ENCODE results near the gene CHMP3.
"Not testable (repeated sequence)": the region's sequence is repeated elsewhere in the genome, so short reads cannot be mapped to it uniquely, and the experiment has no call there.

The CHMP3 gene

DNA sequence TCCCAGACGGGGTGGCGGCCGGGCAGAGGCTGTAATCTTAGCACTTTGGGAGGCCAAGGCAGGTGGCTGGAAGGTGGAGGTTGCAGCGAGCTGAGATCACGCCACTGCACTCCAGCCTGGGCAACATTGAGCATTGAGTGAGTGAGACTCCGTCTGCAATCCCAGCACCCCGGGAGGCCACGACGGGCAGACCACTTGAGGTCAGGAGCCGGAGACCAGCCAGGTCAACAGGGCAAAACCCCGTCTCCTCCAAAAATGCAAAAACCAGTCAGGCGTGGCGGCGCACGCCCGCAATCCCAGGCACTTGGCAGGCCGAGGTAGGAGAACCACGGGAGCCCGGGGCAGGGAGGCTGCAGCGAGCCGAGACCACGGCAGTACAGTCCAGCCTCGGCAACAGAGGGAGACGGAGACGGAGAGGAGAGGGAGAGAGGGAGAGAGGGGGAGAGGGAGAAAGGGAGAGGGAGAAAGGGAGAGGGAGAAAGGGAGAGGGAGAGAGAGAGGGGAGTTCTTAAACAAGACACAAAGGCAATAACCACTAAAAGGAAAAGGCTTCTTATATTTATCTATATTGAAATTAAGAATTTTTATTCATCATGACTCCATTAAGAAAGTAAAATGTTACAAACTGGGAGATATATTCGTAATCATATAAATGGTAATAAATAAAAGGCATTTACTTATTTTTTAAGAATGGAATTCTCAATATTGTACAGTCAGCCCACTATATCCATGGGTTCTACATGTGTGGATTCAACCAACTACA is 13.1 kb downstream of the CHMP3 start:
- not testable (repeated sequence) for DNase-seq (ENCODE audit: low spot score)

DNA sequence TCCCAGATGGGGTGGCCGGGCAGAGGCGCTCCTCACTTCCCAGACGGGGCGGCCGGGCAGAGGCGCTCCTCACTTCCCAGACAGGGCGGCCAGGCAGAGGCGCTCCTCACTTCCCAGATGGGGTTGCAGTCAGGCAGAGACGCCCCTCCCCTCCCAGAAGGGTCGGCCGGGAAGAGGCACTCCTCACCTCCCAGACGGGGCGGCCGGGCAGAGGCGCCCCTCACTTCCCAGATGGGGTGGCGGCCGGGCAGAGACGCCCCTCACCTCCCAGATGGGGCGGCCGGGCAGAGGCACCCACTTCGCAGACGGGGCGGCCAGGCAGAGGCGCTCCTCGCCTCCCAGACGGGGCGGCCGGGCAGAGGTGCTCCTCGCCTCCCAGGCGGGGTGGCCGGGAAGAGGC is 13.8 kb downstream of the CHMP3 start:
- DNase-seq (ENCODE audit: low spot score), result not testable (repeated sequence)

DNA sequence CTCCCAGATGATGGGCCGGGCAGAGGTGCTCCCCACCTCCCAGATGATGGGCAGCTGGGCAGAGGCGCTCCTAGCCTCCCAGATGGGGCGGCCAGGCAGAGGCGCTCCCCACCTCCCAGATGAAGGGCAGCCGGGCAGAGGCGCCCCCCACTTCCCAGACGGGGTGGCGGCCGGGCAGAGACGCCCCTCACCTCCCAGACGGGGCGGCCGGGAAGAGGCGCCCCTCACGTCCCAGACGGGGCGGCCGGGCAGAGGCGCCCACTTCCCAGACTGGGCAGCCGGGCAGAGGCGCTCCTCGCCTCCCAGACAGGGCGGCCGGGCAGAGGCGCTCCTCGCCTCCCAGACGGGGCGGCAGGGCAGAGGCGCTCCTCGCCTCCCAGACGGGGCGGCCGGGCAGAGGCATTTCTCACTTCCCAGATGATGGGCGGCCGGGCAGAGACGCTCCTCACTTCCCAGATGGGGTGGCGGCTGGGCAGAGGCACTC is 14.3 kb downstream of the CHMP3 start:
- DNase-seq (ENCODE audit: low spot score), result not testable (repeated sequence)

DNA sequence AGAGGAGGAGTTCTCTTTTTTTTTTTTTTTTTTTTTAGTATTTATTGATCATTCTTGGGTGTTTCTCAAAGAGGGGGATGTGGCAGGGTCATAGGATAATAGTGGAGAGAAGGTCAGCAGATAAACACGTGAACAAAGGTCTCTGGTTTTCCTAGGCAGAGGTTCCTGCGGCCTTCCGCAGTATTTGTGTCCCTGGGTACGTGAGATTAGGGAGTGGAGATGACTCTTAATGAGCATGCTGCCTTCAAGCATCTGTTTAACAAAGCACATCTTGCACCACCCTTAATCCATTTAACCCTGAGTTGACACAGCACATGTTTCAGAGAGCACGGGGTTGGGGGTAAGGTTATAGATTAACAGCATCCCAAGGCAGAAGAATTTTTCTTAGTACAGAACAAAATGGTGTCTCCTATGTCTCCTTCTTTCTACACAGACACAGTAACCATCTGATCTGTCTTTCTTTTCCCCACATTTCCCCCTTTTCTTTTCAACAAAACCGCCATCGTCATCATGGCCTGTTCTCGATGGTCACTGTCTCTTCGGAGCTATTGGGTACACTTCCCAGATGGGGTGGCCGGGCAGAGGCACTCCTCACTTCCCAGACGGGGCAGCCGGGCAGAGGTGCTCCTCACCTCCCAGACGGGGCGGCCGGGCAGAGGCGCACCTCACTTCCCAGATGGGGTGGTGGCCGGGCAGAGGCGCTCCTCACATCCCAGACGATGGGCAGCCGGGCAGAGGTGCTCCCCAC is 14.9 kb downstream of the CHMP3 start:
- DNase-seq (ENCODE audit: low spot score), result not testable (repeated sequence)

DNA sequence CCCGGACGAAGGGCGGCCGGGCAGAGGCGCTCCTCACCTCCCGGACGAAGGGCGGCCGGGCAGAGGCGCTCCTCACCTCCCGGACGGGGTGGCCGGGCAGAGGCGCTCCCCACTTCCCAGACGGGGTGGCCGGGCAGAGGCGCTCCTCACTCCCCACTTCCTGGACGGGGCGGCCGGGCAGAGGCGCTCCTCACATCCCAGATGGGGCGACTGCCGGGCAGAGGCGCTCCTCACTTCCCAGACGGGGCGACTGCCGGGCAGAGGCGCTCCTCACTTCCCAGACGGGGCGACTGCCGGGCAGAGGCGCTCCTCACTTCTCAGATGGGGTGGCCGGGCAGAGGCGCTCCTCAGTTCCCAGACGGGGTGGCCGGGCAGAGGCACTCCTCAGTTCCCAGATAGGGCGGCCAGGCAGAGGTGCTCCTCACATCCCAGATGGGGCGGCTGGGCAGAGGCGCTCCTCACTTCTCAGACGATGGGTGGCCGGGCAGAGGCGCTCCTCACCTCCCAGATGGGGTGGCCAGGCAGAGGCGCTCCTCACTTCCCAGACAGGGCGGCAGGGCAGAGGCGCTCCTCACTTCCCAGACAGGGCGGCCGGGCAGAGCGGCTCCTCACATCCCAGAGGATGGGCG is 17.8 kb downstream of the CHMP3 start:
- not testable (repeated sequence) for DNase-seq (ENCODE audit: low spot score)

DNA sequence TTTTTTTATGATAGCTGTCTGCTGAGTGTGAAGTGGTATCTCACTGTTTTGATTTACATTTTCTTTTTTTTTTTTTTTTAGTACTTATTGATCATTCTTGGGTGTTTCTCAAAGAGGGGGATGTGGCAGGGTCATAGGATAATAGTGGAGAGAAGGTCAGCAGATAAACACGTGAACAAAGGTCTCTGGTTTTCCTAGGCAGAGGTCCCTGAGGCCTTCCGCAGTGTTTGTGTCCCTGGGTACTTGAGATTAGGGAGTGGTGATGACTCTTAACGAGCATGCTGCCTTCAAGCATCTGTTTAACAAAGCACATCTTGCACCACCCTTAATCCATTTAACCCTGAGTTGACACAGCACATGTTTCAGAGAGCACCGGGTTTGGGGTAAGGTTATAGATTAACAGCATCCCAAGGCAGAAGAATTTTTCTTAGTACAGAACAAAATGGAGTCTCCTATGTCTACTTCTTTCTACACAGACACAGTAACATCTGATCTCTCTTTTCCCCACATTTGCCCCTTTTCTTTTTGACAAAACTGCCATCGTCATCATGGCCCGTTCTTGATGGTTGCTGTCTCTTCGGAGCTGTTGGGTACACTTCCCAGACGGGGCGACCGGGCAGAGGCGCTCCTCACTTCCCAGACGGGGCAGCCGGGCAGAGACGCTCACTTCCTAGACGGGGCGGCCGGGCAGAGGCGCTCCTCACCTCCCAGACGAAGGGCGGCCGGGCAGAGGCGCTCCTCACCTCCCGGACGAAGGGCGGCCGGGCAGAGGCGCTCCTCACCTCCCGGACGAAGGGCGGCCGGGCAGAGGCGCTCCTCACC is 18.8 kb downstream of the CHMP3 start:
- not testable (repeated sequence) for DNase-seq (ENCODE audit: low spot score)

DNA sequence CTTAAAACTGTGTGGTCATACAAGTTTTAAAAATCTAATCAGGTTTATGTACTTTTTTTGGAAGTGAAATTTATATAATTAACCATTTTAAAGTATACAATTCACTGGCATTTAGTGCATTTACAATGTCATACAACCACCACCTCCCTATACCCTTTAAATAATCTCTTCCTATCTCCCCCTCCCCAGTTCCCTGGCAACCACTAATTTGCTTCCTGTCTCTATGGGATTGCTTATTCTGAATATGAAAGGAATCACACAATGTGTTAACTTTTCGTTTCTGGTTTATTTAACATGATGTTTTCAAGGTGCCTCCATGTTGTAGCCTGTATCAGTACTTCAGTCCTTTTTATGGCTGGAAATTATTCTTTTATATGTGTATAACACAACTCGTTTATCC is 19.4 kb downstream of the CHMP3 start:
- DNase-seq (ENCODE audit: low spot score), result no peak

DNA sequence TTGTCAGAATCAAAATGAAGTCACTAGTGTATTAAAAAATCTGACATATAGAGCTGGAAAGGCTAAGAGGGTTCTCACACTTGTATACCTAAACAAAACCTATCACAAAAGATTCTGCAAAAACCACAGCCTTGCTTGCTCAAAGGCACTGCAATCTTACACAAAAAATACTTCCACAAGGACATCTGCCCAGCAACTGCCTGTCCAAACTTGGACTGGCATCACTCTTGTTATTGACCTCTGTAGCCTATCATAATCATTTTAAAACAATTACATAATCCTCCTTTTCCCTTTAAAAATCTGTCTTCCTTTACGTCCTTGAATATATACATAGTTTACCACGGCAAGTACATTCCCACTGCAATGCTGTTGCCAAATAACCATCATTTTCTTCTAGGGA is 19.9 kb downstream of the CHMP3 start:
- DNase-seq (ENCODE audit: low spot score), result no peak

DNA sequence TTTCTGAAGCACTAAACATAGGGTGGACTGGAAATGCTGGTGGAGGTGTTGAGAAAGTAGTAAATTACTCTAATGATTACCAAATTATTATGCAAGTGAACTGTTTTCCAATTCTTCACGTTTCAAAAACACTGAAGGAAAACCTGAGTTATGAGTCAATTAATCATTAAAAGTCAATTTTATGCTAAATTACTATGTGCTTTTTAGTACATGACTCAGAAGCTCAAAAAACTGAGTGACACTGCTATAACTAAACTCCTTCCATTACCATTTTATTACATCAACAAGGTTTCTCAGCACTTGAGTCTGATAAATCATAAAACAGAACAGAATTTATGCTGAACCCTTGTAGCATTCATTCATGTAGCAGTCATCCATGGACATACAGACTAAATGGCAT is 20.4 kb downstream of the CHMP3 start:
- DNase-seq (ENCODE audit: low spot score), result no peak

DNA sequence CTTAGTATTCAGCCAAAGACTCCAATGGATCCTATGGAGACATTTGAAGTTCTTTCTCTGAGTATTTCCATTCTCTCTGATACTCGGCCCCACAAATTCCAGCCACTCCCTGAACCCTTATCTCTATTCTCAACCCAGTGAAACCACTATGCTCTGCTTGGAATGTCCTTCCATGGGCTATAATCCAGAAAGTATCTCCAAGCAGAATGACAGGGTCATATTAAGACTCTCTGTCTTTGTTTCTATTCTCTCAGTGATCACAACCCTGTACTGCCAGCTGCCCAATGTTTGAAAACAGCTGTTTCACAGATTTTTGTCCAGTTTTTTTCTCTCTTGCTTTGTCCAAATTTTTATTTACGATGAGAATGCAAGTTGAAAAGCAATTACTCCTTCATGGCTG is 21.9 kb downstream of the CHMP3 start:
- no peak for DNase-seq (ENCODE audit: low spot score)

DNA sequence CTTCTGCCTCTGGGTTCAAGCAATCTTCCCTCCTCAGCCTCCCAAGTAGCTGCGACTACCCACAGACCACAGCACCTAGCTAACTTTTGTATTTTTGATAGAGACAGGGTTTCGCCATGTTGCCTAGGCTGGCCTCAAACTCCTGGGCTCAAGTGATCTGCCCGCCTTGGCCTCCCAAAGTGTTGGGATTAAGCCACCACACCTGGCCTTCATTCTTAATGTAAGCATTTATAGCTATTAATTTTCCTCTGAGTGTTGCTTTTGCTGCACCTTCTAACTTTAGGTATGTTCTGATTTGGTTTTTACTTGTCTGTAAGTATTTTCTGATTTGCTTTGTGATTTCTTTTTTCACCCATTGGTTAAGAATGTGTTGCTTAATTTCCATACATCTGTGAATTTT is 29.7 kb downstream of the CHMP3 start:
- no peak for DNase-seq (ENCODE audit: low spot score)

DNA sequence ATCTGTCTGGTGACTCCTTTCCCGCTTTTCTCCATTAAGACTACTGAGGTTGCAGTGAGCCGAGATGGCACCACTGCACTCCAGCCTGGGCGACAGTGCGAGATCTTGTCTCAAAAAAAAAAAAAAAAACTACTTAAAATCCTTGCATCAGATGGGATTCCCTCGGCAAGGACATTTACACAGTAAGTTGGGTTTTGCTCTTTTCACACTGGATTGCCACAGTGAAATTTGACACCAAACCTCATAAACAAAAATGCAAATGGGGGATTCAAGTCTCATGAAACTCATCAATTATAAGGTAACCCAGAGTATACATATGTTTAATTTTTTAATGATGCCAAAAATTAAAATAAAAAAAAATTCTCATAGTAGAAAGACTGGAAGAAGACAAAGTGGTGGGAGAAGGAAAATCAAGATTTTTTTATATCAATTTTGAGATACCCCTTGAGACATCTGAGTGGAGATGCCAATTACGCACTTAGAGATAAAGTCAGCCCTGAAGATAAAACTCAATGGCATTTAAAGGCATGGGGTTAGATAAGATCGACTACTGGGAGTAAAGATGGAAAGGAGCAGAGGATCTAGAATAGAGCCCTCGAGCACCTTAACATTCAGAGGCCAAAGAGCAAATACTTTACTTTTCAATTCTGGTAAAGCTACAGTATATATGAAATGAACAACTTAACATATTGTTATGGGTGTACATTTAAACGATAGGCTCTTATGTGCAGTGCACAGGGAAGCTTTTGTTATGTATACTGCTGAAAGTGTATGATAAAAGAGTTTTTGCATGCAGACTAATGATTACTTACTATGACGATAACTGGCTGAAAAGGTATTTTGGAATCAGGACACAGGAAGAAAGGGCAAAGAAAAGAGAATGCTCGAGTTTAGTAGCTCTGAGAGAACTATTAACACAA is 37.6 kb downstream of the CHMP3 start:
- no peak for DNase-seq (ENCODE audit: low spot score)

DNA sequence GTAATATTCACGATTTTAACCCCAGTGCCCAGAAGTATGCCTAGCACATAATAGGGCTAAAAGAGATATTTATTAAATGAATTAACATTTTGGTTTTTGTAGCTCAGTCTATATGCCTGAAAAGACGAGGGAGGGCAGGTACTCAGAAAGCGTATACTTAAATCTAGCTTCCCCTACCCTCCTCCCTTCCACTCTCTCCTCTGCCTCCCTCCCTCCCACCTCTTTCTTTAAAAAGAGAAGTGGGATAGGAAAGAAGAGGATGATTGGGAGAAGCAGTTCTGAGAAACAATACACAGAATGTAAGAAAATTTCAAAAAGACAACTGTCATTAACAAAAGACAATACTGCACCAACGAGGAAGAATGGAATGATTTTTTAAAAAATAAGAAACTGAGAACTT is 39.8 kb downstream of the CHMP3 start:
- DNase-seq (ENCODE audit: low spot score), result no peak

DNA sequence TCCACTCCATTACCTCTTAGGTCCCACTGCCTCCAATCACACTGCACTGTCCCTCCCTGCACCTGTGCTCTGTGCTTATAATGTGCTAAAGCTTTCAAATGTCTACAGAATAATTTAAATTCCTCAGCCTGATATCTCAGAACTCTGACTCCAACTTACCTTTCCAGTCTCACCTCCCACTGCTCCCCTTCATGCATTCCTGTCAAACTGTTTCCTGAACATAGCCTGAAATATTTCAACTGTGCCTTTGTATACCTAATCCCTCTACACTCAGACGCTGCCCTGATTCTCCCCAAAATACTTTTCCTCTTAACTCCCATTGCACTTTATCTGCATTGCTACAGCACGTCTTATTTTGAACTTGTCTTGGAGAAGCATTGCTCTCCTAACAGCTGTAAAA is 40.5 kb downstream of the CHMP3 start:
- DNase-seq (ENCODE audit: low spot score), result no peak

DNA sequence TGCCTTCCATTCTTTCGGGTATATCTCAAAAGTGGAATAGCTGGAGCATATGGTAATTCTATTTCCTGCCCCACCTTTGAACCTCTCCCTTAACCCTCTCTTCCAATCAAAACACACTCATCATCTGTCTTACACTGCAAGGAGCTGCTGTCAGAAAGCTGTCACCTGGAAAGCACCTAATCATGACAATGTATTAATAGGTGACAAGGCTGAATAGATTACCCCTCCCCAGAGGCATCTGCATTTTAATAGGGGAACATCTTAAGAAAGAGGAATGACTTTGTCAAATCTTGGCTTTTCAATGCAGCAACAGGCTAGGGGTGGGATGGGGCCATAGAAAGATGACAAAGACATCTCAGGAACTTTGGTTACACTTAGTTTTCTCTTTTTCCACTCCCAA is 41.3 kb downstream of the CHMP3 start:
- DNase-seq (ENCODE audit: low spot score), result no peak

DNA sequence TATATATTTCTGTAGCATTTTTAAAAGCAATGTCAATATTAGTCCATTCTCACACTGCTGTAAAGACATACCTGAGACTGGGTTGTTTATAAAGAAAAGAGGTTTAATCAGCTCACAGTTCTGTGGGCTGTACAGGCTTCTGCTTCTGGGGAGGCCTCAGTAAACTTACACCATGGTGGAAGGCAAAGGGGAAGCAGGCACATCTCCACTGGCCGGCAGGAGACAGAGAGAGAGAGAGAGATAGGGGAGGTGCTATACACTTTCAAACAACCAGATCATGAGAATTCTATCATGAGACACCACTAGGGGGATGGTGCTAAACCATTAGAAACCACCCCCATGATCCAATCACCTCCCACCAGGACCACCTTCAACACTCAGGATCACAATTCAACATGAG is 43.1 kb downstream of the CHMP3 start:
- no peak for DNase-seq (ENCODE audit: low spot score)

DNA sequence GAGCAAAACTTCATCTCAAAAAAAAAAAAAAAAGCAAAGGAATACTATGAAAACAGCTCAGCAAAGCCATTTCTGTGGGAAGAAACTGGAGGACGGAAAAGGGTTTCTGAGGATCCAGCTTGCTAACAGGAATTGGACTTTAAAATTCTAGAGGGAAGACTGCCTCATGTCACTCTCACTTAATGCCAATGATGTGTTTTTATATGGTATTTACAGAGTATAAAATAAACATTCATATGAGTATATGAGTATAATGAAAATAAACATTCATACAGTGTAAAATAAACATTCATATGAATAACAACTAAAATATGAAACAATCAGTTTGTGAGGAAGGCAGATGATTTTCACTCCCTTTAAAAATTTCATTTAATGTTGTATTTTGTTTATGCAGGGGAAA is 43.9 kb downstream of the CHMP3 start:
- DNase-seq (ENCODE audit: low spot score), result no peak

DNA sequence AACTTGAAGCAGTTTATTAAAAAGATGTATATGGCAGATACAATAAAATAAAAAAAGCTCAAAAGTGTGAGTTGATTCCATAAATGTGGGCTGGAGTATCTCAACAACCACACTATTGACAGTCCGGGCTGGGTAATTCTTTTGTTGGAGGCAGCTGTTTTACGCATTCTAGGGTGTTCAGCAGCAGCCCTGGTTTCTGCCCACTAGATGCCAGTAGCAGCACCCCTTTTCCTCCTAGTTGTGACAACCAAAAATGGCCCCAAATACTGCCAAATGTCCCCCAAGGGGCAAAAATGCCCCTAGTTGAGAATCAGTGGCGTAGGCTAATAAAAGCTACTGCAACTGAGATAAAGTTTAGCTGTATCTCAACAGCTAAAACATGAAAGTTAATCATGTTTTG is 44.8 kb downstream of the CHMP3 start:
- no peak for DNase-seq (ENCODE audit: low spot score)

DNA sequence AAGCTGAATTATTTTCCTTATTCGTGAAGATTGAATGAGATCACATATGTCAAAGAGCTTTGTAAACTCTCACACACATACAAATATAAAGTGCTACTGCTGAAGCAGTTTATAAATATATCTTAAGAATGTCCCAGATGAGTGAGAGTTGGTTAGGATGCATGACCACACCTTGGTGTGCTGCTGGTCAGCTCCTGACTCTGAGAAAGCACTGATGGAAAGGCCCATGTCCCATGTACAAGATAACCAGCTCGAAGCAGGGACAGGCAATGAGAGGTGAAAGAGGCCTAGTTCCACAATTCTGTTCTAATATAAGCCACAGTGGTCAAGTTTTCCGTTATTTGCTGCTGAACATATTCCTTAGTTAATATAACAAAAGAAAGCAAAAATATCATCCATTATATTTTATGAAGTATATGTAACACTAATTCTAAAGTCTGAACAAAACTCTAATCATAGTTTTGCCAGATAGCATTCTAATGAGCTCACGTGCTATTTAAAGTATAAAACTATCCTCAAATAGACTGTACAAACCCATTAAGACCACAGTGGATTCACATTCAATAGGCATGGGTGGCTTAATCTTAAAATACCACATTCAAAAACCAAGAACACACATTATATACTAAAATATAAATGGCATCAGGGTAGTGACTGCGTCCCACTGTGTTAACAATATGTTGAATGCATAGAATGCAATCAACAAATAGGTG is 49.1 kb downstream of the CHMP3 start:
- no peak for DNase-seq (ENCODE audit: low spot score)

DNA sequence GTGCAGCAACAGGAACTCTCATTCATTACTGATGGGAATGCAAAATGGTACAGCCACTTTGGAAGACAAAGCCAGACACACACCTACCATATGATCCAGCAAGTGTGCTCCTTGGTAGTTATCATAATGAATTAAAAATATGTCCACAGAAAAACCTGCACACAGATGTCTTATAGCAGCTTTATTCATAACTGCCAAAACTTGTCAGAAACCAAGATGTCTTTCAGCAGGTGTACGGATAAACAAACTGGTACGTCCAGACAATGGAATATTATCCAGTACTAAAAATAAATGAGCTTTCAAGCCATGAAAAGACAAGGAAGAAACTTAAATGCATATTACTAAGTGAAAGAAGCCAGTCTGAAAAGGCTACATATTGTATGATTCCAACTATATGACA is 50.4 kb downstream of the CHMP3 start:
- no peak for DNase-seq (ENCODE audit: low spot score)

Measured in SK-N-DZ (cell line).